Heart left ventricle (tissue), 13 donors: ENCODE measurements around the gene PHKG2.

Experiments used
- CTCF ChIP-seq, 12 donors: fragments of 200-600 bp; sonication (generic) in 4 of 12; IDR thresholded peaks; one replicate each; pipeline versions ENCODE4 v1.5.0 to v1.8.0; 2018 to 2022; ENCODE audit warnings: antibody characterized with exemption in 12 of 12, mild to moderate bottlenecking in 5 of 12
- POLR2A ChIP-seq, 2 donors: fragments of 450-650 bp; IDR thresholded peaks; one replicate each; pipeline ENCODE4 v1.6.1; 2017; ENCODE audit warnings: antibody characterized with exemption in 2 of 2, mild to moderate bottlenecking in 2 of 2, moderate library complexity in 2 of 2
- donor health status: ischemic (EF 13 %, LVEDD 7.1; RV severe dilation, severe dysfunction).
- donor health status: DM: no; HTN: yes; CAD: no.
- donor health status: DM: no; HTN: no; CAD: no.
- donor health status: ischemic (EF 25% LVEDD 6.9; RV normal size, moderate dysfunction).
- donor health status: ischemic (EF 25% LVEDD 5.7; RV mildly dilated, moderate dysfunction).
- donor health status: ischemic (EF 35%, LVEDD 5.7; RV mildly dilated, moderate dysfunction).
- donor health status: nonischemic (EF 11% LVEDD 7.7; RV severe dilation, severe dysfunction).
- donor health status: DM: yes; HTN: yes; CAD: no.
- donor health status: PGD.
- donor health status: ischemic (EF 29% LVEDD 5.4; RV normal size, mild dysfunction).
- donor health status: nonischemic (EF 23%, LVEDD 6.1; RV moderate dilation, normal function).

GRCh38 chr16:30700491-30700890 lies 47.7 kb upstream of the PHKG2 start:
- TF ChIP-seq POLR2A (IDR thresholded peaks at IDR 0.05) (no peak), CTCF (IDR thresholded peaks at IDR 0.05) (no peak)
